WI38 (cell line): ENCODE data around the gene ZNF487.

Source experiments
- H3K4me3 ChIP-seq: 2 replicates; pipeline ENCODE4 v1.5.1; 2011; ENCODE audit warnings: low read depth, mild to moderate bottlenecking, control low read depth, low read length
- TF ChIP-seq, protein P1 (sequence below): IDR thresholded peaks from 2 replicates; pipeline ENCODE4 v1.5.1; 2012; ENCODE audit warnings: low read depth, mild to moderate bottlenecking, control low read depth, low read length

ZNF487 gene

DNA sequence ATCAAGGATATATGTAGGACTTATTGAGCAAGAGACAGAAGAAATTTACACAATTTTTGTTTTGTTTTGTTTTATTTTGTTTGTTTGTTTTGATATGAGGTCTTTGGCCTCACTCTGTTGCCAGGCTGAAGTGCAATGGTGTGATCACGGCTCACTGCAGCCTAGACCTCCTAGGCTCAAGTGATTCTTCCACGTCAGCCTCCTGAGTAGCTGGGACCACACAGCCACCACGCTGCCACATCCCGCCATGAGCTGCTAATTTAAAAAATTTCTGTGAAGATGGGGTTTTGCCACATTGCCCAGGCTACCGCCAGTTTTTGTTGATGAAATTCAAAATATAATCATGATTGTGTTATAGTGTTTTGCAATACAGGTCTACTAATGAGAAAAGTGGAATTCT, 54.9 kb downstream of the ZNF487 start:
- no peak overlapping the region for H3K4me3 ChIP-seq
- TF ChIP-seq, protein P1, sequence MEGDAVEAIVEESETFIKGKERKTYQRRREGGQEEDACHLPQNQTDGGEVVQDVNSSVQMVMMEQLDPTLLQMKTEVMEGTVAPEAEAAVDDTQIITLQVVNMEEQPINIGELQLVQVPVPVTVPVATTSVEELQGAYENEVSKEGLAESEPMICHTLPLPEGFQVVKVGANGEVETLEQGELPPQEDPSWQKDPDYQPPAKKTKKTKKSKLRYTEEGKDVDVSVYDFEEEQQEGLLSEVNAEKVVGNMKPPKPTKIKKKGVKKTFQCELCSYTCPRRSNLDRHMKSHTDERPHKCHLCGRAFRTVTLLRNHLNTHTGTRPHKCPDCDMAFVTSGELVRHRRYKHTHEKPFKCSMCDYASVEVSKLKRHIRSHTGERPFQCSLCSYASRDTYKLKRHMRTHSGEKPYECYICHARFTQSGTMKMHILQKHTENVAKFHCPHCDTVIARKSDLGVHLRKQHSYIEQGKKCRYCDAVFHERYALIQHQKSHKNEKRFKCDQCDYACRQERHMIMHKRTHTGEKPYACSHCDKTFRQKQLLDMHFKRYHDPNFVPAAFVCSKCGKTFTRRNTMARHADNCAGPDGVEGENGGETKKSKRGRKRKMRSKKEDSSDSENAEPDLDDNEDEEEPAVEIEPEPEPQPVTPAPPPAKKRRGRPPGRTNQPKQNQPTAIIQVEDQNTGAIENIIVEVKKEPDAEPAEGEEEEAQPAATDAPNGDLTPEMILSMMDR, result no peak

DNA sequence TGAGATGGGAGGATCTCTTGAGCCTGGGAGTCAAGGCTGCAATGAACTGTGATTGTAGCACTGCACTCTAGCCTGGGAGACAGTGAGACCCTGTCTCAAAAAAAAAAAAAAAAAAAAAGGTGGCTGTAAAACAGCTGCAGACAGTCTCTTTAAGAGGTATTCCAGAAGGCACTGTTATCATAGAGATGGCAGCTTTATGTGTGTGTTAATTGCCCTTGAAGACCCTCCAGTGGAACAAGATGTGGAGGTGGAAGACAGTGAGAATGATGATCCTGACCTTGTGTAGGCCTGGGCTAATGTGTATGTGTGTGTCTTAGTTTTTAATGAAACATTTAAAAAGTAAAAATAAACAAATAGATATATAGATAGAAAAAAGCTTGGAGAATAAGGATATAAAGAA, 66.0 kb downstream of the ZNF487 start:
- TF ChIP-seq, protein P1, result no peak
- H3K4me3 ChIP-seq, result no peak overlapping the region

DNA sequence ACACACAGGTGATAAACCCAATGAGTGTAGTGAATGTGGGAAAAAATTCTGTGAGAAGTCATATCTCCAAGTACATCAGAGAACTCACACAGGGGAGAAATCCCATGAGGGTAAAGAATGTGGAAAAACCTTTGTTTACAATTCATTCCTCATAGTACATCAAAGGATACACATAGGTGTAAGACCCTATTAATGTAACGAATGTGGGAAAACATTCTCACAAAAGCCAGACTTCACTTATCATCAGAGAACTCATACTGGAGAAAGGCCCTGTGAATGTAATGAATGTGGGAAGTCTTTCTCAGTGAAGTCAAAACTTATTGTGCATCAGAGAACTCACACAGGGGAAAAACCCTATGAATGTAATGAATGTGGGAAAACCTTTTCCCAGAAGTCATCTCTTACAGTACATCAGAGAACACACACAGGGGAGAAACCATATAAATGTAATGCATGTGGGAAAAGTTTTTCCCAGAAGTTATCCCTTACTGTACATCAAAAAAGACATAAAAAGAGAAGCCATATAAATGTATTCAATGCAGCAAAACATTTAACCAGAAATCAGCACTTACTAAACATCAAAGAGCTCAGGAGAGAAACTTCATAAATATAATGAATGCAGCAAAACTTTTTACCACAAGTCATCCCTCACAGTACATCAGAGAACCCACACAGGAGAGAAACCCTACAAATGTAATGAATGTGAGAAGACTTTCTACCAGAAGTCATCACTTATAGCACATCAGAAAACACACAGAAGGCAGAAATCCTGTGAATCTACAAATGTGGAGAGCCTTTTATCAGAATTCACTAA, 87.7 kb downstream of the ZNF487 start:
- TF ChIP-seq, protein P1, result no peak
- no peak overlapping the region for H3K4me3 ChIP-seq
